Nephron (organoid): ENCODE data around the gene CCDC63.

Experiments
- H3K27ac Mint-ChIP-seq, 3 experiments: 2 replicates each; pipeline ENCODE4 v1.8.0; 2020; ENCODE audit warnings: mixed read lengths in 3 of 3, mild to moderate bottlenecking in 2 of 3, moderate library complexity in 1 of 3
- H3K27me3 Mint-ChIP-seq: 2 replicates; pipeline ENCODE4 v1.8.0; 2021; ENCODE audit warnings: low read depth, mild to moderate bottlenecking, moderate library complexity, mixed read lengths
- H3K36me3 Mint-ChIP-seq: 2 replicates; pipeline ENCODE4 v1.8.0; 2020; ENCODE audit warnings: low read depth, mixed read lengths
- H3K4me1 Mint-ChIP-seq: 2 replicates; pipeline ENCODE4 v1.8.0; 2020; ENCODE audit warnings: mixed read lengths
- H3K4me3 Mint-ChIP-seq, 3 experiments: 2 replicates each; pipeline ENCODE4 v1.8.0; 2020; ENCODE audit warnings: mild to moderate bottlenecking in 3 of 3, mixed read lengths in 3 of 3, moderate library complexity in 2 of 3
- H3K9me3 Mint-ChIP-seq: 2 replicates; pipeline ENCODE4 v1.8.0; 2020; ENCODE audit warnings: mixed read lengths
- TF ChIP-seq, protein P1 (sequence below), 3 experiments: fragments of 200-600 bp; sonication (generic); IDR thresholded peaks; one replicate each; pipeline ENCODE4 v1.5.0; 2021; ENCODE audit warnings: antibody characterized with exemption in 3 of 3; ENCODE audit not compliant: unreplicated experiment in 3 of 3

The CCDC63 gene

DNA sequence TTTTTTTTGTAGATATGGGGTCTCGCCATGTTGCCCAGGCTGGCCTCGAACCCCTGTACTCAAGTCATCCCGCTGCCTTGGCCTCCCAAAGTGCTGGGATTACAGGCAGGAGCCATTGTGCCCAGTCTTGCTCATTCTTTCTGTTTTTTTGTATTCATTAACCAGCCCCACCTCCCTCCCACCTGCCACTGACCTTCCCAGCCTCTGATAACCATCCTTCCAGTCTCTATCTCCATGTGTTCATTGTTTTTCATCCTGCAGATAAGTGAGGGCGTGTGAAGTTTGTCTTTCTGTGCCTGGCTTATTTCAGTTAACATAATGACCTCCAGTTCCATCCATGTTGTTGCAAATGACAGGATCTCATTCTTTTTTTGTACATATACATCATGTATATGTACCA, 54.6 kb downstream of the CCDC63 start:
- peaks cover 8% of the 10 kb centered on the region for H3K27me3 Mint-ChIP-seq
- no peak overlapping the region for H3K27ac Mint-ChIP-seq
- TF ChIP-seq, protein P1, sequence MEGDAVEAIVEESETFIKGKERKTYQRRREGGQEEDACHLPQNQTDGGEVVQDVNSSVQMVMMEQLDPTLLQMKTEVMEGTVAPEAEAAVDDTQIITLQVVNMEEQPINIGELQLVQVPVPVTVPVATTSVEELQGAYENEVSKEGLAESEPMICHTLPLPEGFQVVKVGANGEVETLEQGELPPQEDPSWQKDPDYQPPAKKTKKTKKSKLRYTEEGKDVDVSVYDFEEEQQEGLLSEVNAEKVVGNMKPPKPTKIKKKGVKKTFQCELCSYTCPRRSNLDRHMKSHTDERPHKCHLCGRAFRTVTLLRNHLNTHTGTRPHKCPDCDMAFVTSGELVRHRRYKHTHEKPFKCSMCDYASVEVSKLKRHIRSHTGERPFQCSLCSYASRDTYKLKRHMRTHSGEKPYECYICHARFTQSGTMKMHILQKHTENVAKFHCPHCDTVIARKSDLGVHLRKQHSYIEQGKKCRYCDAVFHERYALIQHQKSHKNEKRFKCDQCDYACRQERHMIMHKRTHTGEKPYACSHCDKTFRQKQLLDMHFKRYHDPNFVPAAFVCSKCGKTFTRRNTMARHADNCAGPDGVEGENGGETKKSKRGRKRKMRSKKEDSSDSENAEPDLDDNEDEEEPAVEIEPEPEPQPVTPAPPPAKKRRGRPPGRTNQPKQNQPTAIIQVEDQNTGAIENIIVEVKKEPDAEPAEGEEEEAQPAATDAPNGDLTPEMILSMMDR (IDR thresholded peaks at IDR 0.05; ENCODE audit: unreplicated experiment in 3 of 3): no peak
- no peaks in the 10 kb centered on the region for H3K36me3 Mint-ChIP-seq
- no peak overlapping the region for H3K4me3 Mint-ChIP-seq
- peaks cover 3% of the 10 kb centered on the region for H3K9me3 Mint-ChIP-seq
- no peaks in the 10 kb centered on the region for H3K4me1 Mint-ChIP-seq

DNA sequence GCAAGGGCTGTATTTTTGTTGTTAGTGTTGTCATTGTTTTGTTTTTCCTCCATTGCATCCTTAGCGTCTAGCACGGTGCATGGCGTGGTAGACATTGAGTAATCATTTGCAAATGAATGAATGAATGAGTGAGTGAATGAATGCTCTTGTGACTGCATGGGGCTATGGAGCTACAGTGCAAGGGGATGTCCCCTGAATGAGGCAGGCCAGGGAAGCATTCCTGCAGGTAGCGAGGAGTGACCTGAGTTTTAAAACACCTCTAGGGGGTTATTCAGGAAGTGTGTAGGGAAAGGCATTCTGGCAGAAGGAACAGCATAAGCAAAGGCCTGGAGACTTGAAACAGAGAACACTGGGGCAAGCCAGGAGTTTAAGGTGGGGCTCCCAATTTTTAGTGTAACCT, 56.7 kb downstream of the CCDC63 start:
- no peak overlapping the region for H3K4me3 Mint-ChIP-seq
- peaks cover 12% of the 10 kb centered on the region for H3K27me3 Mint-ChIP-seq
- H3K9me3 Mint-ChIP-seq: peaks cover 3% of the 10 kb centered on the region
- no peaks in the 10 kb centered on the region for H3K36me3 Mint-ChIP-seq
- TF ChIP-seq, protein P1 (IDR thresholded peaks at IDR 0.05; ENCODE audit: unreplicated experiment in 3 of 3): no peak
- H3K27ac Mint-ChIP-seq: no peak overlapping the region
- no peaks in the 10 kb centered on the region for H3K4me1 Mint-ChIP-seq

DNA sequence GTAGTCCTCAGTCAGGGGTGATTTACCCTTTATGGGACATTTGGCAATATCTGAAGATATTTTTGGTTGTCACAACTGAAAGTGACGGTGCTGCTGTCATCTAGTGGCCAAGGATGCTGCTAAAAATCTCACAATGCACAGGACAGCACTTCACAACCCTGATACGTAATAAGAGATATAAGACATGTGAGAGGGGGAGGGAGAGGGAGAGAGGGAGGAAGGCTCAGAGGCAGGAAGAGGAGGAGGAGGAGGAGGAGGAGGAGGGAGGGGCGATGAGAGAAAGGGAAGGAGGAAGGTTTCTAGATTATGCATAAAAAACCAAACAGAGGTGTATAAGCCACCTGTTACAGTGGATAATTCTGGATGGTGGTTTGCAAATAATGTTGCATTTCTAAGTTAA, 59.3 kb downstream of the CCDC63 start:
- Mint-ChIP-seq H3K9me3 (peaks cover 3% of the 10 kb centered on the region), H3K36me3 (no peaks in the 10 kb centered on the region), H3K4me3 (no peak overlapping the region), H3K27me3 (peaks cover 12% of the 10 kb centered on the region), H3K4me1 (no peaks in the 10 kb centered on the region), H3K27ac (no peak overlapping the region)
- TF ChIP-seq, protein P1 (IDR thresholded peaks at IDR 0.05; ENCODE audit: unreplicated experiment in 3 of 3): no peak

DNA sequence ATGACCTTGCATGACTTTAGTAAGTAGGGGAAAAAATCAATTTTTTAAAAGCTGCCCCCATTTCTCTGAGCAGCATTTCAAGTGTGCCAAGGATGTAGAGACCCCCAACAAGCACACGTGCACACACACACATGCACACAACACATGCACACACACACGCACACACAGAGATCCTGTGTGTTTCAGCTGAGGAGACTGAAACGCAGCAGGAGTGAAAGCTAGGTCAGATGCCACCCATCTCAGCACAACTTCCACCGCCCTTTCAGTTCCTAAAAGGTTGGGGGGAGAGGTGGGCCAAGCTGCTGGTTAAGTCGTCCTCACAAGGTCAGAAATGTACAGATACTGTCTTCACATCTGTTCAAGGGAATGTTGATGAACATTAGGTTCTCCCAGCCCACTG, 59.7 kb downstream of the CCDC63 start:
- H3K27ac Mint-ChIP-seq: no peak overlapping the region
- H3K4me1 Mint-ChIP-seq: no peaks in the 10 kb centered on the region
- peaks cover 10% of the 10 kb centered on the region for H3K27me3 Mint-ChIP-seq
- no peaks in the 10 kb centered on the region for H3K36me3 Mint-ChIP-seq
- TF ChIP-seq, protein P1 (IDR thresholded peaks at IDR 0.05; ENCODE audit: unreplicated experiment in 3 of 3): no peak
- H3K4me3 Mint-ChIP-seq: no peak overlapping the region
- H3K9me3 Mint-ChIP-seq: peaks cover 3% of the 10 kb centered on the region

DNA sequence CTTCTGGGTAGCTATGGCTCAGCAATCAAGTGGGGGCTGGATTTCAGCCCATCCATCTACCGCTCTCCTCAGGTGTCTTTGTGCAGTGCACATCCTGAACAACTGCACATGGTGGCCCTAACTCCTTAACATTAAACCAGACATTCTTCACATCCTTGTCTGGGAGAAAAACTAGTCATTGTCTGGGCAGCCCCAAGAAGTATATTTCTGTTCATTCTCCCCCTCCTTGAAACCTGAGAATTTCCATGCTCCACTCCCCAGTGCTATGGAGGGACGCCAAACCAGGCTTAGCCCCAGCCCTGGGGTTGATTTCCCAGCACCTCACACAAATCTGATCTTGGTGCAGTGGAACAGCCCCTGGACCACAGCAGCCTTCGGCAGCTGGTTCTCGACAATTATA, 60.2 kb downstream of the CCDC63 start:
- Mint-ChIP-seq H3K4me3 (peak overlapping the region in 1 of 3 experiments; percentile 23), H3K4me1 (no peaks in the 10 kb centered on the region), H3K9me3 (peaks cover 3% of the 10 kb centered on the region), H3K27ac (no peak overlapping the region), H3K27me3 (peaks cover 8% of the 10 kb centered on the region), H3K36me3 (no peaks in the 10 kb centered on the region)
- TF ChIP-seq, protein P1 (IDR thresholded peaks at IDR 0.05; ENCODE audit: unreplicated experiment in 3 of 3): no peak

DNA sequence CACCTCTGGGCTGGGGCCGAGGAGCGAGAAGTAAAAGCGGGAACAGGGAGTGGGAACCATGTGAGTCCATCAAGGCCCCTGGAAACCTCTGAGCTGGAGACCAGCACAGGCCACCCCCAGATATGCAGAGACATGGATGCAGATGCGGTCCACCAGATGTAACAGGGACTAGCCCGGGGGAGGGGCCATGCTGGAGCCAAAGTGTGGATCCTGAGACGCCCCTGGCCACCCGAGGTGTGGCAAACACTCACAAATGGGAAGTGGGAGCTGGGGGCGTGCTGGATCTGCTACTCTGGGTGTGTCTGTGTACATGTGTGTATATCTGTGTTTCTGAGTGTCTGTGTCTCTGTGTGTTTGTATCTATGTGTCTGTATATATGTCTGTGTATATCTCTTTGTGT, 60.8 kb downstream of the CCDC63 start:
- peaks cover 8% of the 10 kb centered on the region for H3K27me3 Mint-ChIP-seq
- peaks cover 3% of the 10 kb centered on the region for H3K9me3 Mint-ChIP-seq
- H3K4me1 Mint-ChIP-seq: no peaks in the 10 kb centered on the region
- TF ChIP-seq, protein P1 (IDR thresholded peaks at IDR 0.05; ENCODE audit: unreplicated experiment in 3 of 3): no peak
- H3K36me3 Mint-ChIP-seq: no peaks in the 10 kb centered on the region
- no peak overlapping the region for H3K27ac Mint-ChIP-seq
- H3K4me3 Mint-ChIP-seq: peak overlapping the region in 1 of 3 experiments; percentile 23
